HK-2 (cell line): Measurements from ENCODE around the gene DLG4.

ENCODE experiments used
- DNase-seq: peaks from one replicate; pipeline ENCODE4 v3.0.0-alpha.2; 2018; ENCODE audit not compliant: unreplicated experiment

The DLG4 gene

DNA sequence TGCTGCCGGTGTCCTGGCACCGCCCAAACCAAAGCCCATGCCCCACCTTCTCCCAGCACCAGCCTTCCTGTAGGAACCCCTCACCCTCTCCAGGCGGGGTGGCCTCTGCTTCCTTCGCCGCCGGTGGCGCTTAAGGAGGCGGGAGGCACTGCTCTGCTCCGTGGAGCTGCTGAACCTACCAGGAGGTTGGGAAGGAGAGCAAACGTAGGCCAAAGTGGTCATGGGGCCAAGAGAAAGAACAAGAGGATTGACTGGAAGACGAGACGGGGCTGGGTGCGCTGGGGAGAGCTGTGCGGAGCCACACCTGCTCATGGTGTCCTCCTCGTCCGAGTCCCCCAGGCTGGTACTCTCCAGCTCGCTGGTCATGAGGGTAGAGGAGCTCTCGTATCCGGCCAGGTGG lies 9.9 kb upstream of the DLG4 start:
- DNase-seq: no peak

DNA sequence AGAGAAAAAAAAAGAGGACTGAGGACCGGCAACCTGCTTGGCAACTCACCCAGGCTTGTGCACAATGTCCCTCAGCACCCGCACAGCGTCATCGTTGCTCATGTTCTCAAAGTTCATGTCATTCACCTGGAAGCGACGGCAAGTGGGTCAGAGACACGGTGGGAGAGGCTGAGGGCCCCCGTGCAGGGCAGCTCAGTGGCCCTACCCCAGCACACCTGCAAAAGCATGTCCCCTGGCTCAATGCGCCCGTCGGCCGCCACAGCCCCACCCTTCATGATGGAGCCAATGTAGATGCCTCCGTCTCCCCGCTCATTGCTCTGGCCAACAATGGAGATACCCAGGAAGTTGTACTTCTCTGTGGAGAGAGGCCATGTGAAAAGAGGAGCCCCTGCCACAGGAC lies 9.3 kb upstream of the DLG4 start:
- no peak for DNase-seq

DNA sequence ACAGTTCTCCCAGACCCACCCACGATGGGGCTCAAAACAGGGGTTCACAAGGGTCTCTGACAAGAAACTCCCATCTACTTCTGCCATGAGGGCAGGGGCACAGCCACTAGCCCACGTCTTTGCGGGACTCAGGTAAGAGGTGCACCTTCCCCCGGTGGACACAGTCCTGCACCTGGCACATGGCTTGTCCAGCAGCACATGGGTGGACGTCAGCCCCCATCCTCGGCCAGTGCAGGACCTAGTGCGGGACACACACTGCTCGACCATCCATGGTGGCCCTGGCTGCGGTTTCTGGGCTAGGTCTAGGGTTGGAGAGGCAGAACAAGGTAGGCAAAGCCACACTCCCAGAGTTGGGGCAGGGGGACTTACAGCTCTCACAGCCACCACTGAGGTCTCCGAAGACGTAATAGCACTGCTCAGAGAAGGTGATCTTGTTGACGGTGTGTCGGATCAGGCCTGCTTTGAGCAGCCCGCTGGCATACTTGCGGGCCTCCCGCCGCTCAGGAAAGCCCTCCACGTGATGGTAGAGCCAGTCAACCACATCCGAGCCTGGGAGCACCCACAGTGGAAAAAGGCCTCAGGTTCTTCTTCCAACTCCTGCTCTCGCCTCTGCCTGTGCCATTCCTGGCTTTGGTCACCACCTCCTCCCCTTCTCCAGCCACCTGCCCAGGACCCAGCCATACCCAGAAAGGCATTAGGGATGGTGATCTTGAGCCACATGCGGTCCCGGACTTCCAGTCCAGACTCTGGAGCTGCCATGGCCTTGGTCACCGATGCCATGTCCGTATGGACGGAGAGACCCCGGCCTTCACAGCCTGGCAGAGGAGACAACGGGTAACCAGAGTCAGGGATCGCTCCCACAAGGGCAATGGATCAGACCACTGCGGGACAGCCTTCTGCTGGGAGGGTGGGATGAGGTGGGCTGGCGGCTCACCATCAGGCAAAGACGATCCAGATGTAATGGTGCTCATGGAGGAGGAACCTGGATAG lies 7.4 kb upstream of the DLG4 start:
- no peak for DNase-seq

DNA sequence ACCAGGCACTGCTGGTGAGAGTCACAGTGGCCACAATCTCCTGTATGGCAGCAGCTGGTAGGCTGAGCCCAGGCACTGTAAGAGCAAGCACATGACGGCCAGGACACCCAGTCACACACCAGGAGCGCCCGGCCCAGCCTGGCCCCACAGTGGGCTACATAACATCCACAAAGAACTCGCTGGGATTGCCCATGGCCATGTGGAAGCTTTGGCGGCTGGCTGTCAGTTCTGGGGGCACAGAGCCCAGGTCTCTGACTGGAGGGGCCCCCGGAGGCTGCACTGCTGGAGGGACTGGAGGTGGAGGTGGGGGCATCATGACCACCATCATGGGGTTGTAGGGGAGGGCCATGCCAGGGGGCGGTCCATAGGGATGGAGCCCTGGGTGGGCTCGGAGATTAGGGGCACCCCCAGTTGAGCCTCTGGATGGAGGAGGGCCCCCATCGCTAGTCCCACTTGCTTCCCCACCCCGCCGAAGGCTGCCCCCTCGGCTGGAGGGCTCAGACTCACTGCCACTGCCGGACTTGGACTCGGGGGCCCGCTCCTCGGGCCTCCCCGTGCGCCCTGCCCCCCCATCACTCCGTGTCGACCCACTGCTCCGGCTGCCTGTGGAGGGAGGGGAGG lies 6.2 kb upstream of the DLG4 start:
- no peak for DNase-seq

DNA sequence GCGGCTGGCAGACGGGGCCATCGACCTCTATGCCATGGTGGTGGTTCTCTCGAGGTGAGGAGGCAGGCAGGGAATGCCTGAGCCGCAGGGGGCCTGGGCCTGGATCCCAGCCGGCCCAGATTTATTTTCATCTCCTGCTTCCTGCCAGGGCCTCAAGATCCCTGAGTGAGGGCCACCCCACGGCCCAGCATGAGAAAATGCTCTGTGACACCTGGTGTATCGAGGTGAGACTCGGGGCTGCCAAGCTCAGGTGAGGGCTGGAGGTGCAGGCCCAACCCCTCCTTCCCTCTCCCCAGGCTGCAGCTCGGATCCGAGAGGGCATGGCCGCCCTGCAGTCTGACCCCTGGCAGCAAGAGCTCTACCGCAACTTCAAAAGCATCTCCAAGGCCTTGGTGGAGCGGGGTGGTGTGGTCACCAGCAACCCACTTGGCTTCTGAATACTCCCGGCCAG lies 5.0 kb upstream of the DLG4 start:
- DNase-seq: no peak

DNA sequence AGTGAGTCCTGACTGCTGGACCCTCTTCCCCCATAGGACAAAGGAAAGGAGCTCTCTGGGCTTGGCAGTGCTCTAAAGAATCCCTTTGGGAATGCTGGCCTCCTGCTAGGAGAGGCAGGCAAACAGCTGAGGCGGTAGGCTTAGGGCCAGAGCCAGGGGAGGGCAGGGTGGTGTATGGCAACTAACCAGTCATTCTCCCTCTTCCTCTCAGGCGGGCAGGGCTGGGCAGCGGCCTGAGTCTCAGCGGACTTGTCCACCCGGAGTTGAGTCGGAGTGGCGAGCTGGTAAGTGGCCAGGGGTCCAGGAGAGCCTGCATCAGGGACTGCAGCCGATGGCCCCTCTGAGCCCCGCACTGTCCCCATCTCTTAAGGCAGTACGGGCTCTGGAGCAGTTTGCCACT lies 4.5 kb upstream of the DLG4 start:
- no peak for DNase-seq

DNA sequence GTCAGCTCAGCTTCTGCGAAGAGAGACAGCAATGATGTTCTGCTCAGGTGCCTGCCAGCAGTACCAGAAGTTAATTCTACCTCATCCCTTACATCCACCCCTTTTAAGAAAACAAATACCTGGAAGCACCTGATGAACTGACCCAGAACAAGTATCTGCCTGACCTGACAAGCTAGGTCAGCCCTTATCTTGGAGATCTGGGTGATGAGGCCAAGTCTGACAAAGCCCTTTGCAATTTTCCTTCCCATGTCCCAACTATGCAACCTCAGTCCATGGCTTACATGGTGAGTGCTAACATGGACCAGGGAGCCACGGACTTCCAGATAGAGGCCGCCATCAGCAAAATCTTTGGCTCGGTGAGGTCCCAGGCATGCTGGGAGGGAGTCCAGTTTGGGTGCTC lies 3.7 kb upstream of the DLG4 start:
- DNase-seq: no peak

DNA sequence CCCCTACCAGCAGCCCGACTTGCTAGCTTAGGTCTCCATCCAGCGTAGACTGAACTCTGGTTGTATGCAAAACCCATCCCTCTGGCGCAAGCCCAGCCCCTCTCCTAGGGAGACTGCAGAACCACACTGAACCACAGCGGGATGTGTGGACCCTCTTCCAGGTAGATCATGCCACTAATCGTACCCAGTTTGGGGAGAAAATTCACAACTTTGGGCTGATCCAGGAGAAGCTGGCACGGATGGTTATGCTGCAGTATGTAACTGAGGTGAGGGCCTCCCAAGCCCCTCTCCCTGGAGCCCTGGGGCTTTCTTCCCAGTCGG lies 3.3 kb upstream of the DLG4 start:
- no peak for DNase-seq

DNA sequence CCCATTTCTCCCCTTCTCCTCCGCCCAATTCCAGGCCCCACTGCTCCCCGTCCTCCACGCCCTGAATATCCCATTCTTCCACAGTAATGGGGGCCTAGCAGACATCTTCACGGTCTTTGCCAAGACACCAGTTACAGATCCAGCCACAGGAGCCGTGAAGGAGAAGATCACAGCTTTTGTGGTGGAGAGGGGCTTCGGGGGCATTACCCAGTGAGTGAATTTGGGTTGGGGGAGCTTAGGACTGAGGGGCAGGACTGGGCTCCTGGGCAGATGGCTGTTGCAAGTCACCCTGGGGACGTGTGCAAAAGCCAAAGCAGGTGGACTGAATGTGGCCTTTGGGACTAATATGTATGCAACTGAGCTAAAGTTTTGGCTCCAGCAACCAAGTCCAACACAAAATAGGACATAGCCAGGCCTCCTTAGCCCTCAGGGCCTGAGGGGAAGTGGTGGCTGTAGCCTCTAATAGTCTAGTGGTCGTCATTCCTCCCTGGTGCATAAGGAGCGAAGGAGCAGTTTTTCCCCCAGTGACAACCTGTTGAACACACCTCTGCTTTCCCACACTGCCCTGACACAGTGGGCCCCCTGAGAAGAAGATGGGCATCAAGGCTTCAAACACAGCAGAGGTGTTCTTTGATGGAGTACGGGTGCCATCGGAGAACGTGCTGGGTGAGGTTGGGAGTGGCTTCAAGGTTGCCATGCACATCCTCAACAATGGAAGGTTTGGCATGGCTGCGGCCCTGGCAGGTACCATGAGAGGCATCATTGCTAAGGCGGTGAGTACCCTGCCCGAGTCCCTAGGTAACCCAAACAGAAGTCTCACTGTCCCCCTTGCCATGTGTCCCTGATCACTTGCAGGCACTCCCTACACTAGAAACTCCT lies 2.7 kb upstream of the DLG4 start:
- no peak for DNase-seq

DNA sequence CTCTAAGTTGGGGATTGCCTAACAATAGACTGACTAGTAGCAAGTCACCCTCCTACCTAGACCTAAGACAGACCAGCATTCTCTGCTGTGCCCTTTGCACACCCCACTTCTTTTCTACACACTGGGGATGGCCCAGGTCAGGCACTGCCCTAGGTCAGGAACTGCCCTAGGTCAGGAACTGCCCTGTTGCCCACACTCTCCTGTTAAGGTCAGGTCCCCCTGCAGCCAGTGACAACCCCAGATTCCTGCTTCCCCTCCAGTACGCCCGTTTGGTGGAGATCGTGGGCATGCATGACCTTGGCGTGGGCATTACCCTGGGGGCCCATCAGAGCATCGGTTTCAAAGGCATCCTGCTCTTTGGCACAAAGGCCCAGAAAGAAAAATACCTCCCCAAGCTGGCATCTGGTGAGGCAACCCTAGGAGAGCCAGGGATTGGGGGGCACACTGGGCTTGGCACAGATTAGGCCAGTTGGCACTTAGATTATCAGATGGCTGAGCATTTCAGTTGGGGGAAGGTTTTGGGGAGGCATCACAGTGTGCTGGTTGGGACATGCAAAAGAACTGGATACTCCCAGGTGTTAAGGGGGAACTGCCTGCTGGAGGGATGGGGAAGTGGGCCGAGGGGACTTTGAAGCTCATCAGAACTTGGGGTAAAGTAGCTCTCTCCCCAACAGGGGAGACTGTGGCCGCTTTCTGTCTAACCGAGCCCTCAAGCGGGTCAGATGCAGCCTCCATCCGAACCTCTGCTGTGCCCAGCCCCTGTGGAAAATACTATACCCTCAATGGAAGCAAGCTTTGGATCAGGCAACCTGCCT lies 1.8 kb upstream of the DLG4 start:
- no peak for DNase-seq

DNA sequence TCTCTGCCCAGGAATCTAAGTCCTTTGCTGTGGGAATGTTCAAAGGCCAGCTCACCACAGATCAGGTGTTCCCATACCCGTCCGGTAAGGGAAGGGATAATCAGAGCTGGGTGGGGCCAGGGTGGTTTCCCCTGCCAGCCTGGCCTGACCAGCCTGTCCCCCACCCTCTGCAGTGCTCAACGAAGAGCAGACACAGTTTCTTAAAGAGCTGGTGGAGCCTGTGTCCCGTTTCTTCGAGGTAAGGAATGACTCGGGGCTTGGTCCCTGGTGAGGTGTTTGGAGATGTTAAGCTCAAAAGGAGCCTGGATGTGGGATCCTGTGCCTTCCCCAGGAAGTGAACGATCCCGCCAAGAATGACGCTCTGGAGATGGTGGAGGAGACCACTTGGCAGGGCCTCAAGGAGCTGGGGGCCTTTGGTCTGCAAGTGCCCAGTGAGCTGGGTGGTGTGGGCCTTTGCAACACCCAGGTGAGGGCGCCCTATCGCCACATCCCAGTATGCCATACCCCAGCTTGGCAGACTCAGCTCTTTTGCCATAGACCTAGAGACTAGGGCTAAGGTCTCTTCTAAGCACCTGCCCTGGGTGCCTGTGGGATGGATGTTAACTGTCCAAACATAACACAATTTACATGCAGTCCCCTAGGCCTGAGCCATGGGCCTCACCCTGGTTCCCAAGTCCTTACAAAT lies 1.1 kb upstream of the DLG4 start:
- peak; percentile 69 for DNase-seq

DNA sequence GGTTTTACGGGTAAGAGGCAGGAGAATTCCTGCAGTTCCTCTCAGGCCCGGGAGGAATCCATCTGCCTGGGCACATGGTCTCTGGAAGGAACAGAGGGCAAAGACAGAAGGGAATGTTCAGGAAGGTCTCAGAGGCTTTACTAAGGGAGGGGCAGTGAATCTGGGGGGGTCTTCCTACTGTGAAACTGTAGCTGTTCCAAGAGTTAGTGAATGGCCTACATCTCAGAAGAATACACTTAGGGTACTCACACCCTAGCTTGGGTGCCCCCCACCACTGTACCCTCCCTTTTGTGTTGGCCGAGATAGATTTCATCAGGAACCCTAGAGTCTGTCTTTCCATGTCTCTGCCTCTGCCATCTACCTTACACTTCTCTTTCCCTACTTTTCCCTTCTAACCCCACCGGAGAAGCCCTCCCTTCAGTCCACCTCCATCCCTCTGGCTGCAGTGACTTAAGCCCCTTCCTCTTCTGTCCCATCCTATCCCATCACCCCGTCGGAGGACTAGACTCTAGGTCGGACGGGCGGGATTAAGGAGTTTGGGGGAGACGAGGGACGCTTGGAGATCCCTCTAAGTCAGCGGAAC lies 316 bp downstream of the DLG4 start:
- DNase-seq: no peak

DNA sequence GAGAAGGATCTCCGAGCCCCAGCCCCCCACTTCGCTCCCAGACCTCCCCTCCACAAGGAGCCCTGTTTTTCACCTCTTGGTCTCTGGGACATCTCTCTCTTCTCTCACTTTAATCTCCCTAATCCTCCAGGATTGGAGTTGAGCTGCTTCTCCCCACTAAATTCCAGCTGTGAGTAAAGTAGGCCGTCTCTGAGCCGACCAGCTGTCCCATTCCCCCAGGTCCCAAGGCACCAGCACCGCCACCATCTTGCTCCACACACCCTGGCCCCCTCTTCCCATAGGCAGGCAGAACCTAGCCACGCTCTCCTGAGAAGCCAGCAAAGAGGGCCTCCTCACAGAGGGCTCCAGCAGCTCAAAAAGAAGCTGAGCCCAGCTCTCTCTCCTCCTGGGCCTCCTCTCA lies 878 bp downstream of the DLG4 start:
- DNase-seq: no peak

DNA sequence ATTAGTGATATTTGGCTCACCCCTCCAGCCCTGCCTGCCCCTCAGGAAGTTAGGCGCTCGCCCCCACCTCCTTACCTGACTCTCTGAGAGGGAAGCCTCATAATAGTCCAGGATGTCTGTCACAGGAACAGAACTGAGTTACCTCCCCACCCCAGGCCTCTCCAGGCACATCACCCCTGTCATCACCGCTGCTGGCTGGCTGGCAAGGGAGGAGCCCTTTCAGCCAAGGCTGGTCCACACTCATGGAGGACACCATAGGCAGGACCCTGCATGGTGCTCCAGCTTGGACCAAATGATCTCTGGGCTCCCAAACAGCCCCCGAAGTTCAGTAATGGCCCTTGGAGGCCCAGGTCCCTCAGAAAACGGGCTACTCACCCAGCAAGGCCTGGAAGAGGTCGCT lies 1.5 kb downstream of the DLG4 start:
- no peak for DNase-seq

DNA sequence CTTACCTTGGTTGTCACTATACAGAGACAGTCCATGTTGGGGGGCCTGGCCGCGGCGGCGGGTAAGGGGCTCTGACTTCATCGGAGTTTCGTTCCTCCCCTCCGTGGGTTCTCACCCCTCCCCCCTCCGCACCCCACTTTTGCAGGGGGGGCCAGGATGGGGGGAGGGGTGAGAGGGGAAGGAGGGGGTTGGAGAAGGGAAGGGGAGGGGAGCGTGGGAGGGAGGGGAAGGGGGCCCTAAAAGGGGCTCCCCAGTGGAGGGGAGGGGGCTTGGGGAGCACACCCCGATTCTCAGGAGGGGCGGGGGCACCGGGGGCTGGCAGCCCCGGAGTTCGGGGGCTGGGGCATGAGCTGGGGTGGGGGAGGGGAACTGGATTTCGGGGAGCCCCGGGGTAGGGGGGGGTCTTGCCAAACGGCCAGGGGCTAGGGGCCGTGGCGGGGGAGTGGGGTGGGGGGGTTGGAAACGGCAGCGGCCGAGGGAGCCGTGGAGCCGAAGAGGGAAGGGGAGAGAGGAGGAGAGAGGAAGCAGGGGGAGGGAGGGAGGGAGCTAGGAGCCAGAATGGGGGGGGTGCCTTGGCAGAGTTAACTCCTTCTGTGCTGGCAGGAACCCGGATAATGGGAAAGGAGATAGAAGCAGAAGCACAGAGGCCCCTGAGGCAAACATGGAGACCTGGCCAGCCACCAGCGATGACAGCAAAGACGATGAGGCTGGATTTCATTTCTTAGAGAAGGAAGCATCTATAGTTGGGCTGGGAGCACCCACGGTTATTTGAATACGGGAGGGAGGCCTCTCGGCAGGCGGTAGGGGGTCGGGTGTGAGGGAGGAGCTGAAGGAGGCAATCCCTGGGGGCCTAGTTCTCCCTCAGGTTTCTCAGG lies 2.3 kb downstream of the DLG4 start:
- no peak for DNase-seq

DNA sequence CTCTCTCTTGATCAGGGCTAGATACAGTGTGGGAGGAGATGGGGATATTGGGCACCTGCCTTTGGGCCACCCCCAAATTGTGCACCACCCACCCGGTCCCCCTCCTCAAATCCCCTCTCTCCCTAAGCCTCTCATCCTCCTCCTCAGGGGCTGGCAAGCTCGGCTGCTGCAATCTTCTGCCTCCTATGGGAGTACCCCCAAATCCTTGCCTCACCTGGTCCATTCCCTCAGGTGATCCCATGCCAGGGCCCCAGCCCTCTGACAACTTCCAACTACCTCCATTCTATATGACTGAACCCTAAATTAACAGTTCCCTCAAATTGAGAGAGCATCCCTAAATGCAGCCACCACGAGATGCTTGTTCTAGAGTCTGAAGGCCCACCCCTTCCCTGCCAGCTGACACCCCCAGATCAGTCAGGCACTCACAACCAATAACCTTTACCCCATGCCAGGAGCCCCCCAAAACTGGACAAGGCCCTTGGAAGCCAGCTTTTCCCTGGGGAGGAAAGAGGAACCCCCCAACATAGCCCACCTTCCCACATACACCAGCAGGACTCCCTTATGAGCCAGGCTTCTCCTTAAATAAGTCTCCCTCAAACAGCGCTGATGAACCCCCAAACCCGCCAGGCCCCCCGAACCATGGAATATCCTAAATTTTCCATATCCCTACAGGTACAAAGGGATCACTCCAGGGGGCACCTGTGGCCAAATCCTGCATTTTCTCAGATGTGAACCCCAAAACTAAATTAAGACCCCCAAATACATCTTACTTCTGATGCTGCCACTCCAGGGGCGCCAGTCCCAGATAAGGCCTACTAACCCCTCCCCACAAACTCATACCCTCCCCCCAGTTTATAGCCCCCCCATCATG lies 3.2 kb downstream of the DLG4 start:
- no peak for DNase-seq

DNA sequence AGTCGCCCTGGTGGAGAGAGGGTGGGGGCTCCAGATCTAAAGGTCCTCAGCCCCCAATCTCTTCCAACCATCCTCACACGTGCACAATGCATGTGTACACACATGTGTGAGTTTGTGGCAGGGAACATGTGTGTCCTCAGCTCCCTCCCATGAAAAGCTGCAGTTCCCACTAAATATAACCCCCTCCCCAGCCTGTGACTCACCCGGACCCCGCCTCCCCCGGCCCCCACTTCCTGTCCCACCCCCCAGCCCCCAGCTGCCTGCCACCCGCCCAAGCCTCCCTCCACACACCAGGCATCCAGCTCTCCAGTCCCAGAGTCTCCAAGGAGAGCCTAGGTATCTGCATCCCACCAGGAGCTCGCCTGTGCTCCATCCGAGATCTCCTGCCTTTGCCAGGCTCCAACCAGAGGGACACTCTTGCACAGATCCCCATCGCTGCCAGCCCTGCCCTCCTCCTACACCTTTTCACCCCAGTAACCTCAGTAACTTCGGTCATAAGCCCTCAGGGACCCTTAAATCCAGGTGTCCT lies 3.9 kb downstream of the DLG4 start:
- DNase-seq: no peak

DNA sequence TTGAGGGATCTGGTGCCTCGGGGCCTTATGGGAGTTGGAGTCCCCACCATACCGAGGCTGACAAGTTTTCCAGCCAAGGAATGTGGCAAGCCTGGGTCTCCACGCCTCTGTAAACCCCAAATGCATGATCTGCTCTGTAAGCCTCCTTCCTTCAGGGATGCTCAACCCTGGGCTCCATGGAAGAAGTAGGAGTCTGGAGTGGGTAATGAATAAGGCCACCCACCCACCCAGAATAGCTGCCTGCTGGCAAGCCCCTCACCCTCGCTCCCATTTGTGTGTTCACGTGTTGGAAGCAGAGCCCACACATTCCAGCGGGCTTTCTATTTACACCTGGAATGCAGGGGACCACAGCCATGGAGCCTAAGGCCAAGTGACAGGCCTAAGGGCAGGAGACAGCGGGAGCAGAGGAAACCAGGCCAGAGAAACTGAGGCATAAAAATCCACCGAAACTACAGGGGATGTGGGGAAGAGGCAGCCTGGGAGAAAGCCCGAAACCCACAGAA lies 4.4 kb downstream of the DLG4 start:
- DNase-seq: no peak
